HPDE6-E6E7 (cell line): ENCODE results near the gene NAA35.

Experiments used
- DNase-seq: peaks from one replicate; pipeline ENCODE4 v3.0.0; 2011; ENCODE audit warnings: missing footprints; ENCODE audit errors: extremely low spot score

Gene NAA35

GRCh38 chr9:86062845-86063693 is 122.1 kb downstream of the NAA35 start:
- DNase-seq, result no peak

GRCh38 chr9:86064220-86064619 is 123.3 kb downstream of the NAA35 start:
- DNase-seq, result no peak

- no peak for DNase-seq
Measured at GRCh38 chr9:86069206-86069869, 128.4 kb downstream of the NAA35 start.
